Small intestine (tissue), 7 donors: ENCODE measurements around the gene SERINC5. TPM values are rescaled to one million over a fixed set of nuclear protein-coding genes. Genes with fewer than 3 reads are reported as not detected.

Experiments used
- DNase-seq, 2 donors: peaks; one replicate each; pipeline versions ENCODE4 v3.0.0 to v3.0.0-alpha.2; 2013
- FAIRE-seq: peaks from 2 replicates; lab custom pipeline; 2012; peaks lifted over from hg19 to GRCh38; lab: Jason Lieb, UNC
- H3K27ac ChIP-seq, 3 donors: one replicate each; pipeline ENCODE4 v1.5.1; 2013; ENCODE audit warnings: low read length in 2 of 3, mild to moderate bottlenecking in 2 of 3, control low read depth in 1 of 3, inconsistent platforms in 1 of 3, low read depth in 1 of 3, moderate library complexity in 1 of 3
- H3K27me3 ChIP-seq, 3 donors: one replicate each; pipeline ENCODE4 v1.6.1; 2013; ENCODE audit warnings: low read length in 3 of 3, inconsistent platforms in 1 of 3; ENCODE audit not compliant: control insufficient read depth in 3 of 3, insufficient read depth in 3 of 3
- H3K36me3 ChIP-seq, 3 donors: one replicate each; pipeline ENCODE4 v1.6.1; 2013; ENCODE audit warnings: low read length in 3 of 3, inconsistent platforms in 1 of 3, low read depth in 1 of 3, mild to moderate bottlenecking in 1 of 3, moderate library complexity in 1 of 3; ENCODE audit not compliant: control insufficient read depth in 3 of 3, insufficient read depth in 2 of 3
- H3K4me1 ChIP-seq, 3 donors: one replicate each; pipeline ENCODE4 v1.6.1; 2013; ENCODE audit warnings: low read length in 2 of 3, inconsistent platforms in 1 of 3, low read depth in 1 of 3, mild to moderate bottlenecking in 1 of 3, moderate library complexity in 1 of 3; ENCODE audit not compliant: control insufficient read depth in 3 of 3, insufficient read depth in 2 of 3
- H3K4me3 ChIP-seq, 3 donors: one replicate each; pipeline ENCODE4 v1.5.1; 2013; ENCODE audit warnings: low read length in 3 of 3, control low read depth in 1 of 3, inconsistent platforms in 1 of 3, low read depth in 1 of 3, mild to moderate bottlenecking in 1 of 3, moderate library complexity in 1 of 3
- H3K9me3 ChIP-seq, 2 donors: one replicate each; pipeline ENCODE4 v1.6.1; 2013; ENCODE audit warnings: low read depth in 1 of 2, low read length in 1 of 2; ENCODE audit not compliant: control insufficient read depth in 2 of 2, insufficient read depth in 1 of 2
- WGBS, 3 donors: extraction: QIAGEN DNeasy Blood & Tissue Kit; methylation state at CpG; one replicate each; pipeline ENCODE4 v1.1.7; 2013; 5-methylcytosine and 5-hydroxymethylcytosine counted together
- polyA plus RNA-seq, 4 donors: library from polyadenylated mRNA; stranded (reverse) in 3 of 4; unstranded in 1 of 4; fragments of 200-250 nt in 3 of 4; fragments of 120-200 nt in 1 of 4; gene quantifications; one replicate each; pipeline versions ENCODE4 v1.2.1 to v1.2.3, GENCODE V29; 2013
- donor health status: healthy with polysubstance abuse.
- donor health status: control.
- donor health status: control.
- donor health status: Bipolar disorder and iron deficiency.
- donor health status: healthy.

SERINC5 gene
- polyA plus RNA-seq, 4 donors, result 1.9 to 62.9 (median 7.6) TPM

DNA sequence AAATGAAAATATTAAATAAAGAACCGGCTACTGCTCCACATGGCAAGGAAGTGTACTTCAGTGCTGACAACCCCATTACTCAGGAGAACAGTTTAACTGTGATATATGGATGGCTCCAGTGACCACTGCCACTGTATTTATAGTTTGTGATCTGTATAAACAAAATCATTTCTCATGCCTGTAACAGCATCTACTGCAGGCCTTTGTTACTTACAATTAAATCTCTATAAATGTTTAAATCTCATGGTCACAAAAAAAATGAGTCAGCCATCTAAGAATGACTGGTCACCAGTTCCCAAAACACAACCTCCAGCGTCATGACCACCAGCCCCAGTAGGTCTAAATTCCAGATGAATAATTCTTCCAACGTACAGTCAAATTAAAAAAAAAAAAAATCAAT is 24.6 kb downstream of the SERINC5 start:
- Histone ChIP-seq H3K27me3 (no peaks in the 10 kb centered on the region), H3K4me3 (no peak overlapping the region), H3K27ac (no peak overlapping the region), H3K36me3 (no peaks in the 10 kb centered on the region), H3K4me1 (peaks cover 0 to 6% (median 0%) of the 10 kb centered on the region in 3 donors), H3K9me3 (no peaks in the 10 kb centered on the region)
- no peak for DNase-seq
- WGBS, 3 donors, result 30 to 55% (median 40%) methylated on average over 3 of the region's 3 CpGs
- FAIRE-seq, result no peak

DNA sequence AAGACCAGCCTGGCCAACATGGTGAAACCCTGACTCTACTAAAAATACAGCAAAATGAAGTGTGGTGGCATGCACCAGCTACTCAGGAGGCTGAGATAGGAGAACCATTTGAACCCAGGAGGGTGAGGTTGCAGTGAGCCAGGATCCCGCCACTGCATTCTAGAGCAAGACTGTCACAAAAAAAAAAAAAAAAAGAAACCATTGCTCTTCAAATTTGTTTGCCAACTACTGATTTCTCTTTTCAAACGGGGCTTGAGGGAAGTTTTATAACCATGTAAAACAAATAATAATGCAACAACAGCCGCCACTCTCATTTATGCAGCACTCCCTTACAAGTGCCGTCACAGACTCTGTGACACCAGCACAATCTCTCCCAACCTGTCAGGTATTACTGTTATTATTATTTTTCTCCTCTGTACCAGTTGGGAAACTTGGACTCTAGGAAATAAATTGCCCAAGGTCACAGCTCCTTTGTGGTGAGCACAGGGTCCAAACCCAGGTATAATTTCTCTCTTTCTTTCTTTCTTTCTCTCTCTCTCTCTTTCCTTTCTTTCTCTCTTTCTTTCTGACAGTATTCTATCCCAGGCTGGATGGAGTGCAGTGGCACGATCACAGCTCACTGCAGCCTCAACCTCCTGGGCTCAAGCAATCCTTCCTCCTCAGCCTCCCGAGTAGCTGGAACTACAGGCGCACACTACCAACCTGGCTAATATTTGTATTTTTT is 25.4 kb downstream of the SERINC5 start:
- peak in 1 of 2 donors; percentile 47 for DNase-seq
- 56 to 71% (median 62%) methylated on average over 7 of the region's 7 CpGs for WGBS, 3 donors
- FAIRE-seq, result no peak
- H3K27ac ChIP-seq, result no peak overlapping the region
- H3K9me3 ChIP-seq, result no peaks in the 10 kb centered on the region
- H3K27me3 ChIP-seq, result no peaks in the 10 kb centered on the region
- no peak overlapping the region for H3K4me3 ChIP-seq
- H3K4me1 ChIP-seq, result peaks cover 0 to 6% (median 0%) of the 10 kb centered on the region in 3 donors
- H3K36me3 ChIP-seq, result no peaks in the 10 kb centered on the region

DNA sequence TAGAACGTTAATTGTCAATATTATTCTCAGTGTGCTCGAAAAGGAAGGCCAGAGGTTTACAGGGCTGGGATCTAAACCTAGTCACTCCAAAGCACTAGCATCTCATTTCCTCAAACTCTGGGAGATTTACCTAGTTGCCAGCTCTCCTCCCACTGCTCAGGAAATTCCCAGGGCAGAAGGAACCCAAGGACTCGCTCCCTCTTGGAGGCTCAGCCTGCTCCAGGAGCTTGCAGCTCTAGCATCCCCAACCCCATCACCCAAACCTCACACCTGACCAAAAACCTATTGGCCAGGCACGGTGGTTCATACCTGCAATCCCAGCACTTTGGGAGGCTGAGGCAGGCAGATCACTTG is 26.0 kb downstream of the SERINC5 start:
- peaks cover 0 to 6% (median 0%) of the 10 kb centered on the region in 3 donors for H3K4me1 ChIP-seq
- 24 to 46% (median 40%) methylated on average over 4 of the region's 4 CpGs for WGBS, 3 donors
- no peaks in the 10 kb centered on the region for H3K27me3 ChIP-seq
- DNase-seq (no peak), FAIRE-seq (no peak)
- H3K27ac ChIP-seq, result peak overlapping the region in 1 of 3 donors; percentile 29
- no peaks in the 10 kb centered on the region for H3K9me3 ChIP-seq
- H3K4me3 ChIP-seq, result no peak overlapping the region
- H3K36me3 ChIP-seq, result no peaks in the 10 kb centered on the region

DNA sequence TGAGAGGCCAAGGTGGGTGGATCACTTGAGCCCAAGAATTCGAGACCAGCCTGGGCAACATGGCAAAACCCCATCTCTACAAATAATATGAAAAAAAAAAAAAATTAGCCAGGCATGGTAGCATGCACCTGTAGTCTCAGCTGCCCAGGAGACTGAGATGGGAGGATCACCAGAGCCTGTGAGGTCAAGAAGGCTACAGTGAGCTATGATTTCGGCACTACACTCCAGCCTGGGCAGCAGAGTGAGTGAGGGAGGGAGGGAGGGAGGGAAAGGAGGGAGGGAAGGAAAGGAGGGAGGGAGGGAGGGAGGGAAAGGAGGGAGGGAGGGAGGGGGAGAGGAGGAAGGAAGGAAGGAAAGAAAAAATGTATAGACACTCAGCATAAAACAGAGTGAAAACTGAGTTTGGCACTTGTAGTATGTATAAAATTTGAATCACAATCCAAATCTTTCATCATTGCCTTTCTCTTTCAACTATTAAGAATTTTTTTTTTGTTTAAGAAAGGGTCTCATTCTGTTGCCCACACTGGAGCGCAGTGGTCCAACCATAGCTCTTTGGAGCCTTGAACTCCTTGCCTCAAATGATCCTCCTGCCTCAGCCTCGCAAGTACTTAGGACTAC is 27.8 kb downstream of the SERINC5 start:
- 80 to 89% (median 81%) methylated on average over 4 of the region's 4 CpGs for WGBS, 3 donors
- no peak for DNase-seq
- H3K9me3 ChIP-seq, result no peaks in the 10 kb centered on the region
- peaks cover 0 to 4% (median 0%) of the 10 kb centered on the region in 3 donors for H3K36me3 ChIP-seq
- no peak overlapping the region for H3K4me3 ChIP-seq
- H3K27me3 ChIP-seq, result no peaks in the 10 kb centered on the region
- no peak overlapping the region for H3K27ac ChIP-seq
- no peak for FAIRE-seq
- H3K4me1 ChIP-seq, result peaks cover 0 to 6% (median 0%) of the 10 kb centered on the region in 3 donors

DNA sequence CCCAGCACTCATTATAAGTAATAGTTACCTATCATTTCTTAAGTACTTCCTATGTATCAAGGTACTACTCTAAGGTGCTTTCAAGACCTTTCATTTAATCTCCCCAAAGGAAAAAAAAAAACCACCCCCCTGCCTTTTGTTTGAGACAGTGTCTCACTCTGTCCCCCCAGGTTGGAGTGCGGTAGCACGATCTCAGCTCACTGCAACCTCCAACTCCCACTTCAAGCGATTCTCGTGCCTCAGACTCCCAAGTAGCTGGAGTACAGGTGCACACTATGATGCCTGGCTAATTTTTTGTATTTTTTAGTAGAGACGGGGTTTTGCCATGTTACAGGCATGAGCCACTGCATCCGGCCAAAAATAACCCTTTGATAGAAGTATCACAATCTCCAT is 29.9 kb downstream of the SERINC5 start:
- Histone ChIP-seq H3K4me3 (no peak overlapping the region), H3K9me3 (no peaks in the 10 kb centered on the region), H3K36me3 (peaks cover 0 to 15% (median 2%) of the 10 kb centered on the region in 3 donors), H3K27me3 (no peaks in the 10 kb centered on the region), H3K27ac (no peak overlapping the region), H3K4me1 (peaks cover 0 to 7% (median 0%) of the 10 kb centered on the region in 3 donors)
- FAIRE-seq (no peak), DNase-seq (no peak)
- WGBS, 3 donors, result 83 to 87% (median 84%) methylated on average over 6 of the region's 6 CpGs

DNA sequence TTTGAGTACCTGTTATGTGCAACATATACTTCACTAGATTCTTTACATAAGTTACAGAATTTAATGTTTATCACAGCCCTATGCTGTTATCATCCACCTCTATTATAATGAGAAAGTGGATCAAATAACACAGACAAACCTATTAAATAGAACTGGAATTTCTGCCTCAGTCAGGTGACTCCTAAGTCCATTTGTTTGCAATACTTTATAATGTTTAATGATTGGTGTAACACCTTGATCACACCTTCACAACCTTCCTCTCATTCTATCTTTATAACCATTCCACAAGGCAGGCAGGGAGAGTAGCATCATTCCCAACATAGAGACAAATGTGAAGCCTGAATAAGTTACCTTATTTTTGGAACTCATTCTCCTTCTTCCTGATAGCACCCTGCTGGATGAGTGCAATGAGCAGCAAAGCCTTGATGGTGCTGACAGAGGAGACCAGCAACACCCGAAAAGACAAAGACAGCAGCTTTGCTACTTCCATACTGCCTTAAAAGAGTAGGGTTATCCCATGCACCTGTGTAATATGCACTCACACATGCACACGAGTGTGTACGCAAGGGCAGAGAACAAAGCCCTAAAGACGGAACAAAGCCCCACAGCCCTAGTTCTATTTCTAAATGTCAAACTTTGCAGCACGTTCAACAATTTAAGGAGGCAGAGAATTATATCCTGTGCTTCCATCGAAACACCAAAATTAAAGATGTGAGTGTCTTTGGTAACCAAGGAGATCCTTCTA is 30.5 kb downstream of the SERINC5 start:
- FAIRE-seq, result no peak
- 68 to 77% (median 73%) methylated on average over 6 of the region's 6 CpGs for WGBS, 3 donors
- Histone ChIP-seq H3K4me1 (peaks cover 0 to 12% (median 0%) of the 10 kb centered on the region in 3 donors), H3K27ac (no peak overlapping the region), H3K4me3 (no peak overlapping the region), H3K36me3 (peaks cover 0 to 21% (median 3%) of the 10 kb centered on the region in 3 donors), H3K27me3 (no peaks in the 10 kb centered on the region), H3K9me3 (no peaks in the 10 kb centered on the region)
- DNase-seq, result no peak

DNA sequence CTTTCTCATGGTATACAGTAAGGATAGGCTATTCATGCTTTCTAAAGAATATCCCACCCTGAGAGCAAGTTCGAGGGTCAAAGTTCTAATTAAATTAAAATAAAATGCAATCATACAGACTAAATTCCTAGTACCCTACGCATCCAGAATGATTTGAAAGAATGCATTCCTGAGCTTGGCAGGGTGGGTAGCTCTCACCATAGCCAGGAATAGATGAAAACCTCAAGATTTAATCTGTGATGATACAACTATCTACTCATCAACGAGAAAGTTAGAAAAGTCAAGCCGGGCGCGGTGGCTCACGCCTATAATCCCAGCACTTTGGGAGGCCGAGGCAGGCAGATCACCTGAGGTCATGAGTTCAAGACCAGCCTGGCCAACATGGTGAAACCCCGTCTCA is 32.3 kb downstream of the SERINC5 start:
- peaks cover 0 to 24% (median 3%) of the 10 kb centered on the region in 3 donors for H3K36me3 ChIP-seq
- H3K27ac ChIP-seq, result no peak overlapping the region
- DNase-seq, result no peak
- no peaks in the 10 kb centered on the region for H3K9me3 ChIP-seq
- H3K27me3 ChIP-seq, result no peaks in the 10 kb centered on the region
- no peak overlapping the region for H3K4me3 ChIP-seq
- FAIRE-seq, result no peak
- H3K4me1 ChIP-seq, result peaks cover 0 to 7% (median 0%) of the 10 kb centered on the region in 3 donors
- WGBS, 3 donors, result 87 to 89% (median 88%) methylated on average over 9 of the region's 9 CpGs

DNA sequence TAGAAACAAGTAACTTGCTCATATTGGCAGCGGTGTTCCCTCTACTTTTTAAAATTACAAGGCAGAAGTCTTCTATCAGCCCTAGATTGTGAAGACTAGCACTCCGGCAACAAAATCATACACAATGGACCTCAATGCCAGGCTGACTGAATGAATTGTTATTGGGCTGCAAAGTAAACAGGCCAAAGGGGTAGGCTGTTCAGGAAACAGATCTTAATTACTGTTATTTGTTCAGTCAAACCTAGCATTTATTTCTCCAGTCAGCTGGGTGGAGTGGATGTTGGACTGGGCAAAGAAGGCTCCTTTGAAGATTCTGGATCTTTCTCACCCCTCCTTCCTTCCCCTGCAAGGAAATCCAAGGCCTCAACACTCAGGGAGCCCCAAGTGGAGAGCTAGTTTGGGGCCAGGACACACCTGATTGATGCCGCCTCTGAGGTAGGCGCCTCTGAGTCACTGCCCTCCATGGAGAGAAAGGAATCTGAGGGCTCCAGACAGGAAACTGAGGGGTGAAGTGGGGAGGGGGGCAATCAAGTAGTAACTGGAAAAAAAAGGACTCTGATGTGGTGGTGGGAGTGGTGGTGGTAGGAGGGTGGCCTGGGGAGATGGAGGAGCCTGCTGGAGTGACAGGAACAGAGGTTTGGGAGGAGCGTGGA is 35.5 kb downstream of the SERINC5 start:
- FAIRE-seq, result no peak
- H3K27me3 ChIP-seq, result no peaks in the 10 kb centered on the region
- no peak overlapping the region for H3K4me3 ChIP-seq
- DNase-seq, result no peak
- peaks cover 0 to 30% (median 3%) of the 10 kb centered on the region in 3 donors for H3K36me3 ChIP-seq
- H3K4me1 ChIP-seq, result peaks cover 0 to 7% (median 0%) of the 10 kb centered on the region in 3 donors
- H3K27ac ChIP-seq, result no peak overlapping the region
- 89 to 93% (median 93%) methylated on average over 5 of the region's 5 CpGs for WGBS, 3 donors
- H3K9me3 ChIP-seq, result no peaks in the 10 kb centered on the region
